OCI-LY1 (cell line): Measurements from ENCODE around the gene CIDEA.

ENCODE experiments used
- H2AFZ ChIP-seq: fragments of 200-600 bp; sonication (generic), shearing (Covaris generic); 2 replicates; pipeline ENCODE4 v1.6.0; 2014; ENCODE audit warnings: antibody characterized with exemption, mild to moderate bottlenecking, low read length
- H3F3A ChIP-seq: fragments of 200-600 bp; sonication (generic), shearing (Covaris generic); 2 replicates; pipeline ENCODE4 v1.6.0; 2014; ENCODE audit warnings: mild to moderate bottlenecking, antibody characterized with exemption, low read length, moderate library complexity; ENCODE audit not compliant: insufficient read depth
- H3K27ac ChIP-seq: fragments of 200-600 bp; sonication (generic); 2 replicates; pipeline ENCODE4 v1.5.1; 2014; ENCODE audit warnings: low read length, mixed run types, mild to moderate bottlenecking, low read depth; ENCODE audit not compliant: poor library complexity, severe bottlenecking
- H3K27me3 ChIP-seq: fragments of 200-600 bp; sonication (generic); 2 replicates; pipeline ENCODE4 v1.6.0; 2014; ENCODE audit warnings: antibody characterized with exemption, mild to moderate bottlenecking, low read length, moderate library complexity; ENCODE audit not compliant: insufficient read depth
- H3K36me3 ChIP-seq: fragments of 200-600 bp; sonication (generic); 2 replicates; pipeline ENCODE4 v1.6.1; 2014; ENCODE audit warnings: mild to moderate bottlenecking, antibody characterized with exemption, low read length, moderate library complexity, mixed read lengths; ENCODE audit not compliant: insufficient read depth
- H3K4me1 ChIP-seq: fragments of 200-600 bp; sonication (generic); 2 replicates; pipeline ENCODE4 v1.5.1; 2014; ENCODE audit warnings: mild to moderate bottlenecking, low read length, moderate library complexity; ENCODE audit not compliant: insufficient read depth, severe bottlenecking
- H3K4me2 ChIP-seq: fragments of 200-600 bp; sonication (generic), shearing (Covaris generic); 2 replicates; pipeline ENCODE4 v1.6.1; 2014; ENCODE audit warnings: low read length
- H3K4me3 ChIP-seq: fragments of 200-600 bp; sonication (generic); 2 replicates; pipeline ENCODE4 v1.5.1; 2014; ENCODE audit warnings: low read length, low read depth, mild to moderate bottlenecking, mixed read lengths; ENCODE audit not compliant: poor library complexity, severe bottlenecking
- H3K79me2 ChIP-seq: fragments of 200-600 bp; shearing (Covaris generic); 2 replicates; pipeline ENCODE4 v1.6.1; 2016; ENCODE audit warnings: mixed run types, low read length, mixed read lengths; ENCODE audit not compliant: insufficient read depth
- H3K9ac ChIP-seq: fragments of 200-600 bp; sonication (generic), shearing (Covaris generic); 2 replicates; pipeline ENCODE4 v1.6.1; 2014; ENCODE audit warnings: mild to moderate bottlenecking, low read length, mixed read lengths
- H3K9me2 ChIP-seq: fragments of 200-600 bp; sonication (generic), shearing (Covaris generic); 2 replicates; pipeline ENCODE4 v1.6.1; 2014; ENCODE audit warnings: low read depth, mild to moderate bottlenecking, low read length, mixed read lengths
- H3K9me3 ChIP-seq: fragments of 200-600 bp; shearing (Covaris generic); 2 replicates; pipeline ENCODE4 v1.6.1; 2014; ENCODE audit warnings: low read length, mixed read lengths
- H4K20me1 ChIP-seq: fragments of 200-600 bp; sonication (generic), shearing (Covaris generic); 2 replicates; pipeline ENCODE4 v1.6.0; 2016; ENCODE audit warnings: mild to moderate bottlenecking, low read length; ENCODE audit not compliant: insufficient read depth
- CTCF ChIP-seq: fragments of 200-600 bp; sonication (generic), shearing (Covaris generic); IDR thresholded peaks from 2 replicates; pipeline ENCODE4 v1.5.1; 2017; ENCODE audit warnings: mild to moderate bottlenecking, antibody characterized with exemption, low read length, moderate library complexity, mixed read lengths
- EZH2 ChIP-seq: fragments of 200-600 bp; sonication (generic), shearing (Covaris generic); IDR thresholded peaks from 2 replicates; pipeline ENCODE4 v1.8.0; 2017; ENCODE audit warnings: borderline replicate concordance, mixed run types, mild to moderate bottlenecking, antibody characterized with exemption, low read length, moderate library complexity, mixed read lengths

Gene CIDEA

GRCh38 chr18:12271376-12272235 lies 17.4 kb downstream of the CIDEA start:
- H3K79me2 ChIP-seq = no peaks in the 10 kb centered on the region
- no peak overlapping the region for H3K27ac ChIP-seq
- no peaks in the 10 kb centered on the region for H3F3A ChIP-seq
- TF ChIP-seq CTCF (peak; percentile 86), EZH2 (no peak)
- H3K27me3 ChIP-seq = 0 out of 2 replicates have a peak, but pooled peaks cover 12% of the 10 kb centered on the region
- H3K9me2 ChIP-seq = no peaks in the 10 kb centered on the region
- H2AFZ ChIP-seq = no peak overlapping the region
- H4K20me1 ChIP-seq = no peaks in the 10 kb centered on the region
- H3K36me3 ChIP-seq = no peaks in the 10 kb centered on the region
- H3K4me3 ChIP-seq = peak overlapping the region; percentile 49
- peak overlapping the region; percentile 61 for H3K4me2 ChIP-seq
- no peaks in the 10 kb centered on the region for H3K9me3 ChIP-seq
- H3K9ac ChIP-seq = peak overlapping the region; percentile 19; the same call in 1 of the 2 replicates
- H3K4me1 ChIP-seq = peaks cover 3% of the 10 kb centered on the region

- H3F3A ChIP-seq = no peaks in the 10 kb centered on the region
- no peak overlapping the region for H2AFZ ChIP-seq
- H3K4me1 ChIP-seq = peaks cover 3% of the 10 kb centered on the region
- H3K9me2 ChIP-seq = no peaks in the 10 kb centered on the region
- H3K9me3 ChIP-seq = no peaks in the 10 kb centered on the region
- H4K20me1 ChIP-seq = no peaks in the 10 kb centered on the region
- H3K79me2 ChIP-seq = no peaks in the 10 kb centered on the region
- no peak overlapping the region for H3K27ac ChIP-seq
- H3K9ac ChIP-seq = no peak overlapping the region
- no peak for TF ChIP-seq EZH2
- no peak for TF ChIP-seq CTCF
- no peak overlapping the region for H3K4me3 ChIP-seq
- H3K27me3 ChIP-seq = peaks cover 12% of the 10 kb centered on the region; the same call in 1 of the 2 replicates
- H3K36me3 ChIP-seq = no peaks in the 10 kb centered on the region
- H3K4me2 ChIP-seq = no peak overlapping the region
Measured at GRCh38 chr18:12274793-12275192, 20.6 kb downstream of the CIDEA start.

- Histone ChIP-seq H4K20me1 (no peaks in the 10 kb centered on the region), H3K36me3 (no peaks in the 10 kb centered on the region), H3K27ac (no peak overlapping the region), H3K9ac (no peak overlapping the region), H3K27me3 (peaks cover 12% of the 10 kb centered on the region; the same call in 1 of the 2 replicates), H3K9me3 (no peaks in the 10 kb centered on the region), H3K4me2 (no peak overlapping the region), H3F3A (no peaks in the 10 kb centered on the region), H2AFZ (no peak overlapping the region), H3K4me1 (no peaks in the 10 kb centered on the region), H3K4me3 (no peak overlapping the region), H3K79me2 (no peaks in the 10 kb centered on the region), H3K9me2 (no peaks in the 10 kb centered on the region)
- TF ChIP-seq EZH2 (no peak), CTCF (no peak)
Measured at GRCh38 chr18:12276736-12277554, 22.8 kb downstream of the CIDEA start.
